T-helper 1 cell (primary cell): Measurements from ENCODE around the gene PDE6B.
"Not testable (repeated sequence)": the region's sequence is repeated elsewhere in the genome, so short reads cannot be mapped to it uniquely, and the experiment has no call there.

Experiments
- DNase-seq, 5 donors: peaks; one replicate each; pipeline ENCODE4 v3.0.0-alpha.2; 2012 to 2020
- total RNA-seq, 4 donors: gene quantifications; one replicate each; lab custom pipeline; 2026; lab: John Stamatoyannopoulos, UW

PDE6B gene
- 6.7 to 11.3 (median 6.8) reads per million in 4 donors for total RNA-seq

- DNase-seq: no peak
These were observed at the start of gene PDE6B for GRCh38 chr4:624705-625590. Gene PDE6B, plus strand, starts transcription at chr4:625573. Its CDS starts 54 bp downstream, at chr4:625627.

GRCh38 chr4:576245-576821 is 49.0 kb upstream of the PDE6B start, which contains the start of gene TMEM271:
Gene TMEM271, minus strand, starts transcription at chr4:576295. Its CDS starts 233 bp downstream, at chr4:576062.
- no peak for DNase-seq

- DNase-seq: no peak
These were observed 48.3 kb upstream of the PDE6B start for GRCh38 chr4:576991-577498.

- DNase-seq: no peak
These were observed 47.6 kb upstream of the PDE6B start for GRCh38 chr4:577499-578450.

- no peak for DNase-seq
These were observed 46.6 kb upstream of the PDE6B start for GRCh38 chr4:578451-579443.

- DNase-seq: no peak
These were observed 45.7 kb upstream of the PDE6B start for GRCh38 chr4:579543-580175.

- DNase-seq: no peak
These were observed 44.2 kb upstream of the PDE6B start for GRCh38 chr4:581181-581580.

- DNase-seq: no peak
These were observed 43.5 kb upstream of the PDE6B start for GRCh38 chr4:581753-582361.

GRCh38 chr4:583820-584219 is 41.6 kb upstream of the PDE6B start:
- DNase-seq: no peak

GRCh38 chr4:587671-588350 is 37.6 kb upstream of the PDE6B start:
- no peak for DNase-seq

GRCh38 chr4:588351-588849 is 37.0 kb upstream of the PDE6B start:
- no peak for DNase-seq

- DNase-seq: no peak
These were observed 36.0 kb upstream of the PDE6B start for GRCh38 chr4:589219-589963.

GRCh38 chr4:590313-590841 is 35.0 kb upstream of the PDE6B start:
- DNase-seq: no peak

GRCh38 chr4:592178-592577 is 33.2 kb upstream of the PDE6B start:
- not testable (repeated sequence) for DNase-seq

GRCh38 chr4:592825-593520 is 32.4 kb upstream of the PDE6B start:
- no peak for DNase-seq

- DNase-seq: no peak
These were observed 26.4 kb upstream of the PDE6B start for GRCh38 chr4:598925-599324.

GRCh38 chr4:600166-600565 is 25.2 kb upstream of the PDE6B start:
- no peak for DNase-seq
